GM23338 (cell line): ENCODE data around the gene MCFD2. TPM values are rescaled to one million over a fixed set of nuclear protein-coding genes. Genes with fewer than 3 reads are reported as not detected.

Source experiments
- ATAC-seq: fragments of 200-7000 bp; cut with Tn5 transposase; 3 replicates; pipeline ENCODE4 v1.9.1; 2020
- DNase-seq: peaks from one replicate; pipeline ENCODE4 v3.0.0-alpha.2; 2015; ENCODE audit warnings: low spot score
- H2AFZ ChIP-seq: fragments of 200-600 bp; sonication (generic); 2 replicates; pipeline ENCODE4 v1.8.0; 2016; ENCODE audit warnings: antibody characterized with exemption, mild to moderate bottlenecking, moderate library complexity
- H3F3A ChIP-seq: fragments of 200-600 bp; sonication (generic); replicated peaks from 2 replicates; pipeline ENCODE4 v1.8.0; 2017; ENCODE audit warnings: antibody characterized with exemption, mixed run types, low read depth
- H3K27ac ChIP-seq: fragments of 200-600 bp; sonication (generic); 2 replicates; pipeline ENCODE4 v1.6.1; 2016; ENCODE audit warnings: low read depth
- H3K27me3 ChIP-seq: fragments of 200-600 bp; sonication (generic); 2 replicates; pipeline ENCODE4 v1.8.0; 2016; ENCODE audit warnings: mild to moderate bottlenecking, mixed run types, moderate library complexity; ENCODE audit not compliant: insufficient read depth
- H3K36me3 ChIP-seq: fragments of 200-600 bp; sonication (generic); 2 replicates; pipeline ENCODE4 v1.8.0; 2016; ENCODE audit warnings: mild to moderate bottlenecking; ENCODE audit not compliant: insufficient read depth
- H3K4me1 ChIP-seq: fragments of 200-600 bp; sonication (generic); 2 replicates; pipeline ENCODE4 v1.8.0; 2016; ENCODE audit warnings: mild to moderate bottlenecking, moderate library complexity; ENCODE audit not compliant: insufficient read depth
- H3K4me2 ChIP-seq: fragments of 200-600 bp; sonication (generic); 2 replicates; pipeline ENCODE4 v1.7.1; 2017; ENCODE audit warnings: mixed run types
- H3K4me3 ChIP-seq: fragments of 200-600 bp; sonication (generic); 2 replicates; pipeline ENCODE4 v1.6.1; 2016; ENCODE audit warnings: mixed run types
- H3K79me2 ChIP-seq: fragments of 200-600 bp; sonication (generic); replicated peaks from 2 replicates; pipeline ENCODE4 v1.8.0; 2017; ENCODE audit warnings: mild to moderate bottlenecking; ENCODE audit not compliant: insufficient read depth
- H3K9me2 ChIP-seq: fragments of 200-600 bp; sonication (generic); 2 replicates; pipeline ENCODE4 v1.8.0; 2017; ENCODE audit not compliant: insufficient read depth
- H4K20me1 ChIP-seq: fragments of 200-600 bp; sonication (generic); replicated peaks from 2 replicates; pipeline ENCODE4 v1.8.0; 2017; ENCODE audit warnings: mild to moderate bottlenecking; ENCODE audit not compliant: insufficient read depth
- H3K27ac Mint-ChIP-seq: 2 replicates; pipeline ENCODE4 v1.8.0; 2020; ENCODE audit warnings: inconsistent platforms, mild to moderate bottlenecking, moderate library complexity, mixed read lengths
- H3K27me3 Mint-ChIP-seq: 3 replicates; pipeline ENCODE4 v1.8.0; 2022; ENCODE audit warnings: low read depth, mild to moderate bottlenecking, moderate library complexity, mixed read lengths, inconsistent platforms; ENCODE audit not compliant: insufficient read depth, poor library complexity
- H3K36me3 Mint-ChIP-seq: 3 replicates; pipeline ENCODE4 v1.8.0; 2021; ENCODE audit warnings: low read depth, mild to moderate bottlenecking, inconsistent platforms, moderate library complexity, mixed read lengths
- H3K4me1 Mint-ChIP-seq: 3 replicates; pipeline ENCODE4 v1.8.0; 2020; ENCODE audit warnings: mild to moderate bottlenecking, inconsistent platforms, mixed read lengths
- H3K4me3 Mint-ChIP-seq: 3 replicates; pipeline ENCODE4 v1.8.0; 2021; ENCODE audit warnings: moderate library complexity, mild to moderate bottlenecking, inconsistent platforms, mixed read lengths
- H3K9me3 Mint-ChIP-seq: 3 replicates; pipeline ENCODE4 v1.8.0; 2020; ENCODE audit warnings: moderate library complexity, mild to moderate bottlenecking, inconsistent platforms, mixed read lengths
- EZH2 ChIP-seq: fragments of 200-600 bp; sonication (generic); IDR thresholded peaks from one replicate; pipeline ENCODE4 v1.8.0; 2017; ENCODE audit warnings: antibody characterized with exemption, mild to moderate bottlenecking, low read depth; ENCODE audit not compliant: unreplicated experiment
- EZH2phosphoT487 ChIP-seq: fragments of 200-600 bp; sonication (generic); IDR thresholded peaks from one replicate; pipeline ENCODE4 v1.8.1; 2018; ENCODE audit warnings: antibody characterized with exemption; ENCODE audit not compliant: unreplicated experiment
- JUNB ChIP-seq: IDR thresholded peaks from one replicate; pipeline ENCODE4 v1.6.1; 2016; ENCODE audit warnings: antibody characterized with exemption; ENCODE audit not compliant: unreplicated experiment
- NANOG ChIP-seq: IDR thresholded peaks from 2 replicates; pipeline ENCODE4 v1.6.1; 2016; ENCODE audit warnings: antibody characterized with exemption, borderline replicate concordance
- STAT1 ChIP-seq: IDR thresholded peaks from one replicate; pipeline ENCODE4 v1.6.1; 2016; ENCODE audit warnings: antibody characterized with exemption; ENCODE audit not compliant: unreplicated experiment
- ZNF114 ChIP-seq: fragments of 250-450 bp; sonication (Bioruptor Pico); IDR thresholded peaks from 2 replicates; pipeline ENCODE4 v1.5.0; 2020; ENCODE audit warnings: mild to moderate bottlenecking, moderate library complexity
- ZNF331 ChIP-seq: fragments of 250-450 bp; sonication (Bioruptor Pico); IDR thresholded peaks from 2 replicates; pipeline ENCODE4 v1.5.0; 2020; ENCODE audit warnings: low read depth, mild to moderate bottlenecking, moderate library complexity
- polyA plus RNA-seq: library from polyadenylated mRNA; unstranded; fragments of >200 nt; fragmentation: Nextera tagmentation; extraction: Ambion mirVana; gene quantifications from 2 replicates; pipeline ENCODE4 v1.2.1, GENCODE V29; 2016
- total RNA-seq: library from RNA; depleted of rRNA; stranded (reverse); fragments of >200 nt; shearing (Covaris generic); gene quantifications from 2 replicates; pipeline ENCODE4 v1.2.3, GENCODE V29; 2014
- TF ChIP-seq, protein P1 (sequence below), 2 experiments: fragments of 200-600 bp in 1 of 2; sonication (generic) in 1 of 2; conservative IDR thresholded peaks; 2 replicates each; pipeline versions ENCODE4 v1.5.1 to v1.6.1; 2016 to 2017; ENCODE audit warnings: antibody characterized with exemption in 2 of 2, low read depth in 2 of 2, mild to moderate bottlenecking in 2 of 2, moderate library complexity in 1 of 2

MCFD2 gene
- total and polyA plus RNA-seq, 2 experiments from 2014 or later: 55.1 to 91.9 TPM

GRCh38 chr2:46870051-46870839, 45.4 kb downstream of the MCFD2 start:
- no peak overlapping the region for H3K4me2 ChIP-seq
- H4K20me1 ChIP-seq: no peaks in the 10 kb centered on the region
- no peak overlapping the region for H3K4me3 ChIP-seq
- Mint-ChIP-seq H3K27me3 (peaks cover 3% of the 10 kb centered on the region), H3K4me3 (no peak overlapping the region), H3K9me3 (no peaks in the 10 kb centered on the region; the same call in 1 of the 3 replicates), H3K4me1 (0 out of 3 replicates have a peak, but pooled peaks cover 6% of the 10 kb centered on the region), H3K27ac (no peak overlapping the region), H3K36me3 (no peaks in the 10 kb centered on the region; the same call in 2 of the 3 replicates)
- H3K27me3 ChIP-seq: no peaks in the 10 kb centered on the region
- no peaks in the 10 kb centered on the region for H3K36me3 ChIP-seq
- DNase-seq: no peak
- no peaks in the 10 kb centered on the region for H3F3A ChIP-seq
- ATAC-seq: no peak
- TF ChIP-seq JUNB: no peak
- no peak for TF ChIP-seq ZNF331
- TF ChIP-seq EZH2phosphoT487: no peak
- TF ChIP-seq EZH2: no peak
- TF ChIP-seq ZNF114: no peak
- TF ChIP-seq, protein P1, sequence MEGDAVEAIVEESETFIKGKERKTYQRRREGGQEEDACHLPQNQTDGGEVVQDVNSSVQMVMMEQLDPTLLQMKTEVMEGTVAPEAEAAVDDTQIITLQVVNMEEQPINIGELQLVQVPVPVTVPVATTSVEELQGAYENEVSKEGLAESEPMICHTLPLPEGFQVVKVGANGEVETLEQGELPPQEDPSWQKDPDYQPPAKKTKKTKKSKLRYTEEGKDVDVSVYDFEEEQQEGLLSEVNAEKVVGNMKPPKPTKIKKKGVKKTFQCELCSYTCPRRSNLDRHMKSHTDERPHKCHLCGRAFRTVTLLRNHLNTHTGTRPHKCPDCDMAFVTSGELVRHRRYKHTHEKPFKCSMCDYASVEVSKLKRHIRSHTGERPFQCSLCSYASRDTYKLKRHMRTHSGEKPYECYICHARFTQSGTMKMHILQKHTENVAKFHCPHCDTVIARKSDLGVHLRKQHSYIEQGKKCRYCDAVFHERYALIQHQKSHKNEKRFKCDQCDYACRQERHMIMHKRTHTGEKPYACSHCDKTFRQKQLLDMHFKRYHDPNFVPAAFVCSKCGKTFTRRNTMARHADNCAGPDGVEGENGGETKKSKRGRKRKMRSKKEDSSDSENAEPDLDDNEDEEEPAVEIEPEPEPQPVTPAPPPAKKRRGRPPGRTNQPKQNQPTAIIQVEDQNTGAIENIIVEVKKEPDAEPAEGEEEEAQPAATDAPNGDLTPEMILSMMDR (conservative IDR thresholded peaks at IDR 0.05; ENCODE audit: low read depth in 2 of 2): peak in 1 of 2 experiments; percentile 32; a peak in 2 of 4 replicates
- H3K27ac ChIP-seq: no peak overlapping the region
- H2AFZ ChIP-seq: no peak overlapping the region
- 0 out of 2 replicates have a peak, but pooled peaks cover 8% of the 10 kb centered on the region for H3K9me2 ChIP-seq
- no peaks in the 10 kb centered on the region for H3K4me1 ChIP-seq
- no peaks in the 10 kb centered on the region for H3K79me2 ChIP-seq

DNA sequence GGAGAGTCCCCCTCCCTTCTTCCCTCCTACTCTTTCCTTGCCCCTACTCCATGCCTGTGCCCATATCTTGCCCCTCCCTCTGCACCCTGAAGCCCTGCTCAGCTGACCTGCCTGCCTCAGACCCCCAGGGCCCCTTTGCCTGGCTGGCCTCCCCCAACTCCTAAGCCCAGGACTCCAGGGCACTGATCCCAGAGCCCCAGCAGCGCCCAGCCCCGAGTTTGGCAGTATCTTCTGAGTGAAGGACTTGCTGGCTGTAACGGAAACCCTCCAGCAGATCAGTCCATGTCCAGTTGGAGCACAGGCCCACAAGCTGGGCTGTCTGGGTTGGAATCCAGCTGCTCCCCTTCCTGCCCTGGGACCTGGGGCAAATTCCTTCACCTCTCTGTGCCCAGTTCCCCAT, 46.0 kb downstream of the MCFD2 start:
- H3K9me2 ChIP-seq: 0 out of 2 replicates have a peak, but pooled peaks cover 8% of the 10 kb centered on the region
- peaks cover 3% of the 10 kb centered on the region for H3K27me3 Mint-ChIP-seq
- H3K4me1 ChIP-seq: no peaks in the 10 kb centered on the region
- H3K27ac Mint-ChIP-seq: no peak overlapping the region
- H3K27ac ChIP-seq: no peak overlapping the region
- no peak for ATAC-seq
- DNase-seq: no peak
- no peak overlapping the region for H3K4me3 Mint-ChIP-seq
- no peaks in the 10 kb centered on the region for H3K79me2 ChIP-seq
- H2AFZ ChIP-seq: no peak overlapping the region
- TF ChIP-seq NANOG: no peak
- no peak for TF ChIP-seq ZNF331
- no peak for TF ChIP-seq STAT1
- H3F3A ChIP-seq: no peaks in the 10 kb centered on the region
- peaks cover 5% of the 10 kb centered on the region for H3K9me3 Mint-ChIP-seq
- H3K4me2 ChIP-seq: no peak overlapping the region
- no peaks in the 10 kb centered on the region; the same call in 2 of the 3 replicates for H3K36me3 Mint-ChIP-seq
- no peaks in the 10 kb centered on the region for H3K36me3 ChIP-seq
- no peaks in the 10 kb centered on the region for H4K20me1 ChIP-seq
- no peak overlapping the region for H3K4me3 ChIP-seq
- H3K4me1 Mint-ChIP-seq: 0 out of 3 replicates have a peak, but pooled peaks cover 6% of the 10 kb centered on the region
- no peaks in the 10 kb centered on the region for H3K27me3 ChIP-seq
